ENCODE data around the gene WAPL.

DNA sequence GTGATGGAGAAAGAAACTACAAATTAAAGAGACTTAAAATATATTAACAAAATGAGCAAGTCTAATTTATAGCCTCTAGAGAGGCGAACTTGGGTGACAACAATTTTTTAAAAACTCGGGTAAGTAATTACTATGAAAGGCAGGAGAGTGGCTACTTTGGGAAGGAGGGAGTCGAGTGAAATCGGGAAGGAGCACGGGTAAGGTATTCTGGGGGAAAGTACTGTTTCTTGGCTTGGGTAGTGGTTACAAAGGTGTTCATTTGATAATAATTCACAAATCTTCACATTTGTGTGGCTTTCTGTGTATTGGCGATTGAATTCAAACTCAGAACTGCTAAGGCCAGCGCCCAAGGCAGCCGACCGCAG is 122.1 kb downstream of the WAPL start:
- TF ChIP-seq, protein P1, sequence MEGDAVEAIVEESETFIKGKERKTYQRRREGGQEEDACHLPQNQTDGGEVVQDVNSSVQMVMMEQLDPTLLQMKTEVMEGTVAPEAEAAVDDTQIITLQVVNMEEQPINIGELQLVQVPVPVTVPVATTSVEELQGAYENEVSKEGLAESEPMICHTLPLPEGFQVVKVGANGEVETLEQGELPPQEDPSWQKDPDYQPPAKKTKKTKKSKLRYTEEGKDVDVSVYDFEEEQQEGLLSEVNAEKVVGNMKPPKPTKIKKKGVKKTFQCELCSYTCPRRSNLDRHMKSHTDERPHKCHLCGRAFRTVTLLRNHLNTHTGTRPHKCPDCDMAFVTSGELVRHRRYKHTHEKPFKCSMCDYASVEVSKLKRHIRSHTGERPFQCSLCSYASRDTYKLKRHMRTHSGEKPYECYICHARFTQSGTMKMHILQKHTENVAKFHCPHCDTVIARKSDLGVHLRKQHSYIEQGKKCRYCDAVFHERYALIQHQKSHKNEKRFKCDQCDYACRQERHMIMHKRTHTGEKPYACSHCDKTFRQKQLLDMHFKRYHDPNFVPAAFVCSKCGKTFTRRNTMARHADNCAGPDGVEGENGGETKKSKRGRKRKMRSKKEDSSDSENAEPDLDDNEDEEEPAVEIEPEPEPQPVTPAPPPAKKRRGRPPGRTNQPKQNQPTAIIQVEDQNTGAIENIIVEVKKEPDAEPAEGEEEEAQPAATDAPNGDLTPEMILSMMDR (optimal IDR thresholded peaks at IDR 0.05 in 1 of 3, IDR thresholded peaks at IDR 0.05 in 1 of 3, conservative IDR thresholded peaks at IDR 0.05 in 1 of 3; ENCODE audit: extremely low read depth in 1 of 3, insufficient read depth in 2 of 3, low read length in 3 of 3), result no peak
- no peak for TF ChIP-seq EZH2 (IDR thresholded peaks at IDR 0.05; ENCODE audit: low read length)

Data from keratinocyte (primary cell).